Esophagus muscularis mucosa (tissue), 4 donors: ENCODE results near the gene EVPL. TPM values are rescaled to one million over a fixed set of nuclear protein-coding genes. Genes with fewer than 3 reads are reported as not detected.

ENCODE experiments used
- DNase-seq: peaks from one replicate; pipeline ENCODE4 v3.0.0-alpha.2; 2017; ENCODE audit errors: extremely low spot score
- H3K27ac ChIP-seq, 4 donors: fragments of 200-600 bp; sonication (generic); replicated peaks in 1 of 4; 1 replicate in 3 of 4; 2 replicates in 1 of 4; pipeline ENCODE4 v1.5.1; 2016 to 2019; ENCODE audit warnings: mild to moderate bottlenecking in 1 of 4
- H3K27me3 ChIP-seq, 4 donors: fragments of 200-600 bp; sonication (generic); one replicate each; pipeline versions ENCODE4 v1.5.1 to v1.6.0; 2016 to 2019
- H3K36me3 ChIP-seq, 4 donors: fragments of 200-600 bp; sonication (generic); one replicate each; pipeline ENCODE4 v1.5.1; 2016 to 2019
- H3K4me1 ChIP-seq, 4 donors: fragments of 200-600 bp; sonication (generic); one replicate each; pipeline ENCODE4 v1.5.1; 2016 to 2019
- H3K4me3 ChIP-seq, 4 donors: fragments of 200-600 bp; sonication (generic); 1 replicate in 2 of 4; 2 replicates in 2 of 4; pipeline ENCODE4 v1.5.1; 2016 to 2019; ENCODE audit warnings: mild to moderate bottlenecking in 4 of 4, moderate library complexity in 1 of 4
- H3K9me3 ChIP-seq, 4 donors: fragments of 200-600 bp; sonication (generic); 1 replicate in 3 of 4; 2 replicates in 1 of 4; pipeline ENCODE4 v1.5.1; 2016 to 2019
- CTCF ChIP-seq, 3 experiments: fragments of 200-600 bp in 2 of 3; fragments of 450-650 bp in 1 of 3; sonication (generic) in 2 of 3; IDR thresholded peaks; one replicate each; pipeline ENCODE4 v1.5.1; 2017 to 2019; ENCODE audit warnings: antibody characterized with exemption in 3 of 3, mild to moderate bottlenecking in 2 of 3, moderate library complexity in 1 of 3
- EP300 ChIP-seq: sonication (generic); formaldehyde crosslinking; IDR thresholded peaks from one replicate; pipeline ENCODE4 v1.6.1; 2017; ENCODE audit warnings: antibody characterized with exemption
- POLR2A ChIP-seq: fragments of 450-650 bp; IDR thresholded peaks from one replicate; pipeline ENCODE4 v1.6.1; 2017; ENCODE audit warnings: antibody characterized with exemption, moderate library complexity, mild to moderate bottlenecking, low read depth
- POLR2AphosphoS5 ChIP-seq, 2 donors: sonication (generic); formaldehyde crosslinking; IDR thresholded peaks; one replicate each; pipeline ENCODE4 v1.6.1; 2017; ENCODE audit warnings: antibody characterized with exemption in 2 of 2
- WGBS: methylation state at CpG from one replicate; pipeline ENCODE4 v1.1.5; 2018; 5-methylcytosine and 5-hydroxymethylcytosine counted together
- intact Hi-C: fragments of 100-400 bp; cut with DNase I; formaldehyde crosslinking; loops from one replicate; pipeline ENCODE4 v1.15.1; 2023
- total RNA-seq, 4 donors: library from RNA; depleted of rRNA; stranded (reverse); fragments of >200 nt; gene quantifications; one replicate each; pipeline versions ENCODE4 v1.1.0 to v1.2.1, GENCODE V29; 2016

The EVPL gene
- total RNA-seq, 4 donors from 2014 or later, result 0.19 to 2.1 (median 1.1) TPM

GRCh38 chr17:76032073-76032779, 5.1 kb upstream of the EVPL start:
- DNase-seq, result no peak
- TF ChIP-seq POLR2A (no peak), POLR2AphosphoS5 (IDR thresholded peaks at IDR 0.05) (no peak), CTCF (IDR thresholded peaks at IDR 0.05) (no peak), EP300 (no peak)
- no peak overlapping the region for H3K4me3 ChIP-seq
- 86% methylated on average over 20 of the region's 20 CpGs for WGBS
- intact Hi-C loops, result no loop called here
- no peaks in the 10 kb centered on the region for H3K27me3 ChIP-seq
- H3K9me3 ChIP-seq, result no peaks in the 10 kb centered on the region
- no peaks in the 10 kb centered on the region for H3K36me3 ChIP-seq
- no peak overlapping the region for H3K27ac ChIP-seq
- peaks cover 6 to 22% (median 15%) of the 10 kb centered on the region in 4 donors for H3K4me1 ChIP-seq

- peaks cover 0 to 10% (median 0%) of the 10 kb centered on the region in 4 donors for H3K27me3 ChIP-seq
- 75% methylated on average over 1 of the region's 15 CpGs for WGBS
- peaks cover 0 to 4% (median 0%) of the 10 kb centered on the region in 4 donors for H3K4me1 ChIP-seq
- intact Hi-C loops, result no loop called here
- H3K36me3 ChIP-seq, result no peaks in the 10 kb centered on the region
- H3K4me3 ChIP-seq, result no peak overlapping the region
- DNase-seq, result no peak
- H3K9me3 ChIP-seq, result no peaks in the 10 kb centered on the region
- TF ChIP-seq CTCF (IDR thresholded peaks at IDR 0.05), result no peak
- TF ChIP-seq POLR2AphosphoS5 (IDR thresholded peaks at IDR 0.05), result no peak
- TF ChIP-seq EP300, result no peak
- no peak for TF ChIP-seq POLR2A
- no peak overlapping the region for H3K27ac ChIP-seq
These were observed 370 bp downstream of the EVPL start for GRCh38 chr17:76026714-76027158.

- 98% methylated on average over 8 of the region's 12 CpGs for WGBS
These were observed 1.8 kb downstream of the EVPL start for GRCh38 chr17:76025294-76025693.

GRCh38 chr17:76024353-76024752, 2.8 kb downstream of the EVPL start:
- intact Hi-C loops, result no loop called here

More at GRCh38 chr17:76025294-76025693, 1.8 kb downstream of the EVPL start:
- Histone ChIP-seq H3K27ac (no peak overlapping the region), H3K36me3 (no peaks in the 10 kb centered on the region), H3K4me1 (peaks cover 0 to 4% (median 0%) of the 10 kb centered on the region in 4 donors), H3K4me3 (no peak overlapping the region), H3K9me3 (no peaks in the 10 kb centered on the region), H3K27me3 (peaks cover 0 to 12% (median 0%) of the 10 kb centered on the region in 4 donors)
- intact Hi-C loops, result no loop called here
- no peak for TF ChIP-seq POLR2AphosphoS5 (IDR thresholded peaks at IDR 0.05)
- no peak for TF ChIP-seq POLR2A
- TF ChIP-seq EP300, result no peak
- TF ChIP-seq CTCF (IDR thresholded peaks at IDR 0.05), result no peak
- DNase-seq, result no peak

More at GRCh38 chr17:76024353-76024752, 2.8 kb downstream of the EVPL start:
- Histone ChIP-seq H3K4me3 (no peak overlapping the region), H3K27me3 (peaks cover 0 to 12% (median 0%) of the 10 kb centered on the region in 4 donors), H3K9me3 (no peaks in the 10 kb centered on the region), H3K36me3 (no peaks in the 10 kb centered on the region), H3K4me1 (no peaks in the 10 kb centered on the region), H3K27ac (no peak overlapping the region)
- 92% methylated on average over 6 of the region's 9 CpGs for WGBS
- no peak for TF ChIP-seq CTCF (IDR thresholded peaks at IDR 0.05)
- TF ChIP-seq POLR2A, result no peak
- TF ChIP-seq EP300, result no peak
- no peak for TF ChIP-seq POLR2AphosphoS5 (IDR thresholded peaks at IDR 0.05)
- DNase-seq, result no peak
